Epithelial cell of esophagus (primary cell): Measurements from ENCODE around the gene NLGN1.

ENCODE experiments used
- DNase-seq: peaks from one replicate; pipeline ENCODE4 v3.0.0; 2010; ENCODE audit warnings: low read depth
- H3K4me3 ChIP-seq: 2 replicates; pipeline ENCODE4 v1.5.1; 2011; ENCODE audit warnings: mild to moderate bottlenecking, low read length, control low read depth
- TF ChIP-seq, protein P1 (sequence below): IDR thresholded peaks from 2 replicates; pipeline ENCODE4 v1.5.1; 2011; ENCODE audit warnings: low read depth, mild to moderate bottlenecking, low read length, control low read depth, inconsistent platforms; ENCODE audit not compliant: insufficient read depth; ENCODE audit errors: missing control alignments

The NLGN1 gene

DNA sequence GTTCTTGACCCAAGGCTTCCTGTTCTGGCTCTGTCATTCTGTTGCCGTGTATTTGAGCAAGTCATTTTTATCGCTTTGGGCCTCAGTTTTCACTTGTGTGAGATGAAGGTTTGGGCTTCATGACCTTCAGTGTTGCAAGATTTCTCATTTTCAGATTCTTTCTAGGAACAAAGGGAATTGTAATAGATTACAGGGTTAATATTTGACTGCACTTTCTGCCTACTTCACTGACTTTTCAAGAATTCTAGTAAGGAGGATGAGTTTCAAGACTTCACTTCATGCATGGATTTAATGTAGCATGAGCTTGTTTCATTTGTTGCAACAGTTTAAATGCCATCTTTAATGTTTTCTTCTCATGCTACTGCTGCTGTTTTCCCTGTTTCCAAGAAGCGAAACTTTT is 226.5 kb downstream of the NLGN1 start:
- DNase-seq, result no peak
- TF ChIP-seq, protein P1, sequence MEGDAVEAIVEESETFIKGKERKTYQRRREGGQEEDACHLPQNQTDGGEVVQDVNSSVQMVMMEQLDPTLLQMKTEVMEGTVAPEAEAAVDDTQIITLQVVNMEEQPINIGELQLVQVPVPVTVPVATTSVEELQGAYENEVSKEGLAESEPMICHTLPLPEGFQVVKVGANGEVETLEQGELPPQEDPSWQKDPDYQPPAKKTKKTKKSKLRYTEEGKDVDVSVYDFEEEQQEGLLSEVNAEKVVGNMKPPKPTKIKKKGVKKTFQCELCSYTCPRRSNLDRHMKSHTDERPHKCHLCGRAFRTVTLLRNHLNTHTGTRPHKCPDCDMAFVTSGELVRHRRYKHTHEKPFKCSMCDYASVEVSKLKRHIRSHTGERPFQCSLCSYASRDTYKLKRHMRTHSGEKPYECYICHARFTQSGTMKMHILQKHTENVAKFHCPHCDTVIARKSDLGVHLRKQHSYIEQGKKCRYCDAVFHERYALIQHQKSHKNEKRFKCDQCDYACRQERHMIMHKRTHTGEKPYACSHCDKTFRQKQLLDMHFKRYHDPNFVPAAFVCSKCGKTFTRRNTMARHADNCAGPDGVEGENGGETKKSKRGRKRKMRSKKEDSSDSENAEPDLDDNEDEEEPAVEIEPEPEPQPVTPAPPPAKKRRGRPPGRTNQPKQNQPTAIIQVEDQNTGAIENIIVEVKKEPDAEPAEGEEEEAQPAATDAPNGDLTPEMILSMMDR, result no peak
- no peak overlapping the region for H3K4me3 ChIP-seq

- DNase-seq, result no peak
- no peak overlapping the region for H3K4me3 ChIP-seq
- TF ChIP-seq, protein P1, result no peak
Measured at GRCh38 chr3:173630849-173631248, 233.3 kb downstream of the NLGN1 start.

DNA sequence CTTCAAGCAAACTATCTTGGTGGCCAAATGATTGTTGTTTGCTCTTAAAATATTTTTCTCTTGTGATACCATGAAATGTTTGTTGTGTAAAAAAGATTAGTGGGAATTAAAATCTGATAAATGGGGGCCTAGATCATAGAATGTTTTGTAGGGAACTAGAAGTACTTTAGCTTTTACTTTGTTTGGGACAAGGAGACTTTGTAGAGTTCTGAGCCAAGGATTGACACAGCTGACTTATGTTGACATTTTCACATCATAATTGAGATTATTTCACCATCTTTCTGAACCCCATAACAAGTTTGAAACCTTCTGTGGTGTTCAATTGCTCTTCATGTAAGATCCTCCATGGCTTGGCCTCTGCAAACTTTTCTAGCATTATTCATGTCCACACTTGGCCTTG is 235.4 kb downstream of the NLGN1 start:
- TF ChIP-seq, protein P1, result no peak
- no peak for DNase-seq
- H3K4me3 ChIP-seq, result no peak overlapping the region

- TF ChIP-seq, protein P1, result no peak
- no peak for DNase-seq
- H3K4me3 ChIP-seq, result no peak overlapping the region
Measured at GRCh38 chr3:173635826-173636225, 238.3 kb downstream of the NLGN1 start.

DNA sequence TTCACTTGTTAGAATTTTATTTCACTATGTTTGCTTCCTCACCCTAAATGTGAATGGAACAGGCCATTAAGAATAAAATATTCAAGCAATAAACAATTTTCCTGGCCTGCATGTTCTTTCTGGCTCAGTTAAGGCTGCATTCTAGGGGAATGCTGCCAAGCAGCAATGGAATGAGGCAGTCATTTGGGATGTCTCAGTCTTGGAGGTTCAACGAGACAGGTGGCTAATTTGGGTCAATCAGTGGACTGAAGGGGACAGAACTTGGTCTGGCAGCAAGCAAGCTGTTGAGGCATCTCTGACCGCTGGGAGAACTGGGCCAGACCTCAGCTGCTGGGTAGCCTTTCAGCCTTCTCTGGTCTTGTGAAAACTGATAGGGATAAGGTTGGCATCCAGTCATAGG is 241.6 kb downstream of the NLGN1 start:
- TF ChIP-seq, protein P1, result no peak
- no peak overlapping the region for H3K4me3 ChIP-seq
- no peak for DNase-seq

GRCh38 chr3:173641696-173642095 is 244.2 kb downstream of the NLGN1 start:
- no peak overlapping the region for H3K4me3 ChIP-seq
- DNase-seq, result no peak
- TF ChIP-seq, protein P1, result no peak
